ENCODE measurements around the gene ACP7.
"Not testable (repeated sequence)": the region's sequence is repeated elsewhere in the genome, so short reads cannot be mapped to it uniquely, and the experiment has no call there.

The ACP7 gene

GRCh38 chr19:39142630-39143029 lies 58.5 kb downstream of the ACP7 start:
- no peaks in the 10 kb centered on the region for H3K27me3 ChIP-seq (ENCODE audit: insufficient read depth, low read length)
- H3K79me2 ChIP-seq (ENCODE audit: control insufficient read depth, insufficient read depth, low read length, unreplicated experiment): peaks cover 26% of the 10 kb centered on the region
- H3K4me3 ChIP-seq (ENCODE audit: low read depth, low read length): no peak overlapping the region
- no peaks in the 10 kb centered on the region for H3K4me1 ChIP-seq (ENCODE audit: control insufficient read depth, insufficient read depth, low read length, unreplicated experiment)
- H3K27ac ChIP-seq (ENCODE audit: low read depth, low read length): no peak overlapping the region
- H2AFZ ChIP-seq (ENCODE audit: low read length, unreplicated experiment): no peak overlapping the region
- no peaks in the 10 kb centered on the region for H3K36me3 ChIP-seq (ENCODE audit: insufficient read depth, low read length)

- H3K79me2 ChIP-seq (ENCODE audit: control insufficient read depth, insufficient read depth, low read length, unreplicated experiment): peaks cover 26% of the 10 kb centered on the region
- H3K27me3 ChIP-seq (ENCODE audit: insufficient read depth, low read length); H2AFZ ChIP-seq (ENCODE audit: low read length, unreplicated experiment); H3K4me3 ChIP-seq (ENCODE audit: low read depth, low read length); H3K36me3 ChIP-seq (ENCODE audit: insufficient read depth, low read length); H3K27ac ChIP-seq (ENCODE audit: low read depth, low read length); H3K4me1 ChIP-seq (ENCODE audit: control insufficient read depth, insufficient read depth, low read length, unreplicated experiment): not testable (repeated sequence)
These were observed 59.7 kb downstream of the ACP7 start for GRCh38 chr19:39143757-39144289.

DNA sequence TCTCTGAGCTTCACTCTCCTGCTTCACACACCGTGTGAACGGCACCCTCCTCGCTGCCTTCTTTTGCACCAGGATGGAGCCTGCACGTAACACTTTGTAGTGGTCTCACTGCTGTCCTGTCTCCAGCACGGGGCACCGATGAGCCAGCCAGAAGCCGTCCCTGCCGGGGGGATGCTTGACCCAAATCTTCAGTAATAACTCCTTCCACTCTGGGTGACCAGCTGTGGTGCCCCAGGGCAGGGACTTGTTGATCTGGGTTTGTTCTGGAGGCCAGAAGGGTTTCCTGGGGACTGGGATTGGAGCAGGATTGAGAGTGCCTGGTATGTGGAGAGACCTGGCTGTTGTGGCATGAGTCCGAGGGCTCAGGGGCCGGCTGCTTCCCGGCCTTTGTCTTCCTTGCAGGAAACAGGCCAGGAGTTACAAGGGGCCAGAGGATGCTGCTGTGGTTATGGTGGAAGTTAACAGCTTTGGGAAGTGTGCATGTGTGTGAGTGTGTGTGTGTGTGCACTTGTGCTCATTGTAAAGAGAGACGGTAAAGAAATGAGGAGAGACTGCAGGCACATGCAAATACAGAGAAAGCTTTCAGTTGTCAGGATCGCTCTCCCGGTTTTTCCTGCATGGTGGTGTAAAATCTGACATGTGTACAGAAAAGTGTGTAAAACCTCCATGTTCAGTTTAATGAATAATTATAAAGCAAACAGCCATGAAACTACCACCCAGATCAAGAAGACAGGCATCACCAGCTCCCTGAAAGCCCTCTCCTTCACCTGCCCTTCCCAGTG lies 60.3 kb downstream of the ACP7 start:
- Histone ChIP-seq H2AFZ (ENCODE audit: low read length, unreplicated experiment) (no peak overlapping the region), H3K27me3 (ENCODE audit: insufficient read depth, low read length) (no peaks in the 10 kb centered on the region), H3K36me3 (ENCODE audit: insufficient read depth, low read length) (peaks cover 3% of the 10 kb centered on the region; the same call in 1 of the 2 replicates), H3K4me1 (ENCODE audit: control insufficient read depth, insufficient read depth, low read length, unreplicated experiment) (no peaks in the 10 kb centered on the region), H3K27ac (ENCODE audit: low read depth, low read length) (no peak overlapping the region), H3K79me2 (ENCODE audit: control insufficient read depth, insufficient read depth, low read length, unreplicated experiment) (peaks cover 24% of the 10 kb centered on the region), H3K4me3 (ENCODE audit: low read depth, low read length) (no peak overlapping the region)

DNA sequence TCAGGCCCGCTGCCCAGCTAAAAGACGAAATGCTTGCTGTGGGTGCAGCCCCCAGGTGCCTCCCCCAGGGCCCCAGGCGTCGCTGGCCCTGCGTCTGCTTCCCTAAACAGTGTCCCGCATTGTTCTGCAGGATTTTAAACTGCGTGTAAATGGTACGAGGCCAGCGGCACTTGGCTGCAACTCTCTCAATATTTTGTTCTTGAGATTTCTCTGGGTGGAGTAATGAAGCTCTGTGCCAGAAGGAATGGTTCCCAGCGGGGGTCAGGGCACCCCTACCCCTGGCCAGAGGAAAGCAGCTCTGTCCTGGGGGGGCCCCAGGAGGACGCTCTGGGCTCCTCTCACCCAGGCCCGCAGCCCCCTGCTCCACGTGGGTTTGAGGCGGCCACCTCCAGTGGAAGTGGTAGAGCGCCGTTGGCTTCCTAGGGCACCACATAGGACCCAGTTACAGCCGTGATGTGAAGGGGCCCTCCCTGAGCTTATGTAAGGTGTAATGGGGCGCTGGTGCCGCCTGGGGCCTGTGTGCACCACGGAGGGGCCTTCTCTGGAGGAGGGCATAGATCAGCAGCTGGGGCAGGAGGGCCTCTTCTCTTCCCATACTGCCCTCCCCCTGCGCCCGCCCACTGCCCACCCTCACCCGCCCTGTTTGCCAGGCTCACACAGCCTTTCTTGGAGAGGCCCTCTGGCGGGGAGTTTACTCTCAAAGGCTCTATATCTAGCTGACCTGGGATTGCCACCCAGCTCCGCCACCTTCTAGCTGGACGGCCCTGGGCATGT lies 61.2 kb downstream of the ACP7 start:
- H3K79me2 ChIP-seq (ENCODE audit: control insufficient read depth, insufficient read depth, low read length, unreplicated experiment): peaks cover 18% of the 10 kb centered on the region
- H3K27ac ChIP-seq (ENCODE audit: low read depth, low read length): no peak overlapping the region
- H3K4me3 ChIP-seq (ENCODE audit: low read depth, low read length): no peak overlapping the region
- no peak overlapping the region for H2AFZ ChIP-seq (ENCODE audit: low read length, unreplicated experiment)
- no peaks in the 10 kb centered on the region for H3K4me1 ChIP-seq (ENCODE audit: control insufficient read depth, insufficient read depth, low read length, unreplicated experiment)
- H3K27me3 ChIP-seq (ENCODE audit: insufficient read depth, low read length): no peaks in the 10 kb centered on the region
- peaks cover 3% of the 10 kb centered on the region; the same call in 1 of the 2 replicates for H3K36me3 ChIP-seq (ENCODE audit: insufficient read depth, low read length)

- H3K4me3 ChIP-seq (ENCODE audit: low read depth, low read length): no peak overlapping the region
- peaks cover 18% of the 10 kb centered on the region for H3K79me2 ChIP-seq (ENCODE audit: control insufficient read depth, insufficient read depth, low read length, unreplicated experiment)
- no peaks in the 10 kb centered on the region for H3K4me1 ChIP-seq (ENCODE audit: control insufficient read depth, insufficient read depth, low read length, unreplicated experiment)
- H2AFZ ChIP-seq (ENCODE audit: low read length, unreplicated experiment): no peak overlapping the region
- H3K27ac ChIP-seq (ENCODE audit: low read depth, low read length): no peak overlapping the region
- peaks cover 3% of the 10 kb centered on the region; the same call in 1 of the 2 replicates for H3K36me3 ChIP-seq (ENCODE audit: insufficient read depth, low read length)
- H3K27me3 ChIP-seq (ENCODE audit: insufficient read depth, low read length): no peaks in the 10 kb centered on the region
These were observed 61.9 kb downstream of the ACP7 start for GRCh38 chr19:39146091-39146490.

DNA sequence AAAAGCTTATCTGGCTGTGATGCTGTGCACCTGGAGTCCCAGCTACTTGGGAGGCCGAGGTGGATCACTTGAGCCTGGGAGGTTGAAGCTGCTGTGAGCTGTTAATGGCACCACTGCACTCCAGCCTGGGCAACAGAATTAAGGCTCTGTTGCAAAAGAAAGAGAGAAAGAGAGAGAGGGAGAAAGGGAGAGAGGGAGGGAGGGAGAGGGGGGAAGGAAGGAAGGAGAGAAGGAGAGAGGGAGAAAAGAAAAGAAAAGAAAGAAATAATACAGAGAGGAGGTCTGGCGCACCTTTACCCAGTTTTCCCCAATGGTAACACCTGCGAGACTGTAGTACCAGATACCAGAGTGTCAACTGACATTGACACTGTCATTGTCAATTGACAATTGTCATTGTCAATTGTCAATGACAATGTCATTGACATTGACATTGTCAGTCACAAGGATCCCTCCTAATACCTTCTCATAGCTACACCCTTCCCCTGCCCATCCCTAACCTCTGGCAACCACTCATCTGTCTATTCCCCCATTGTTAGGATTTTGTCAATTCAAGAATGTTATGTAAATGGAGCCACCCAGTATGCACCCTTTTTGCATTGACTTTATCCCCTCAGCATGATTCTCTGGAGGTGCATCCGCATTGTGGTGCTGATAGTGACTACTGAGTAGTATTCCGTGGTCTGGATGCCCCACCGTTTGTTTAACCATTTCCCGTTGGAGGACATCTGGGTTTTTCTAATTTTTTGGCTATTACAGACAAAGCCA lies 62.7 kb downstream of the ACP7 start:
- peaks cover 18% of the 10 kb centered on the region for H3K79me2 ChIP-seq (ENCODE audit: control insufficient read depth, insufficient read depth, low read length, unreplicated experiment)
- no peaks in the 10 kb centered on the region for H3K4me1 ChIP-seq (ENCODE audit: control insufficient read depth, insufficient read depth, low read length, unreplicated experiment)
- H3K27ac ChIP-seq (ENCODE audit: low read depth, low read length): no peak overlapping the region

GRCh38 chr19:39147480-39147879 lies 63.3 kb downstream of the ACP7 start:
- Histone ChIP-seq H3K27ac (ENCODE audit: low read depth, low read length) (no peak overlapping the region), H2AFZ (ENCODE audit: low read length, unreplicated experiment) (no peak overlapping the region), H3K4me3 (ENCODE audit: low read depth, low read length) (no peak overlapping the region), H3K27me3 (ENCODE audit: insufficient read depth, low read length) (no peaks in the 10 kb centered on the region), H3K79me2 (ENCODE audit: control insufficient read depth, insufficient read depth, low read length, unreplicated experiment) (peaks cover 15% of the 10 kb centered on the region), H3K36me3 (ENCODE audit: insufficient read depth, low read length) (peaks cover 3% of the 10 kb centered on the region; the same call in 1 of the 2 replicates), H3K4me1 (ENCODE audit: control insufficient read depth, insufficient read depth, low read length, unreplicated experiment) (no peaks in the 10 kb centered on the region)

More for the DNA sequence above, 62.7 kb downstream of the ACP7 start:
- Histone ChIP-seq H3K4me3 (ENCODE audit: low read depth, low read length) (no peak overlapping the region), H3K36me3 (ENCODE audit: insufficient read depth, low read length) (peaks cover 3% of the 10 kb centered on the region; the same call in 1 of the 2 replicates), H3K27me3 (ENCODE audit: insufficient read depth, low read length) (no peaks in the 10 kb centered on the region), H2AFZ (ENCODE audit: low read length, unreplicated experiment) (no peak overlapping the region)

GRCh38 chr19:39148939-39149529 lies 64.9 kb downstream of the ACP7 start:
- Histone ChIP-seq H3K79me2 (ENCODE audit: control insufficient read depth, insufficient read depth, low read length, unreplicated experiment) (peaks cover 10% of the 10 kb centered on the region), H3K4me1 (ENCODE audit: control insufficient read depth, insufficient read depth, low read length, unreplicated experiment) (no peaks in the 10 kb centered on the region), H3K4me3 (ENCODE audit: low read depth, low read length) (no peak overlapping the region), H3K36me3 (ENCODE audit: insufficient read depth, low read length) (peaks cover 3% of the 10 kb centered on the region; the same call in 1 of the 2 replicates), H3K27me3 (ENCODE audit: insufficient read depth, low read length) (no peaks in the 10 kb centered on the region), H3K27ac (ENCODE audit: low read depth, low read length) (no peak overlapping the region), H2AFZ (ENCODE audit: low read length, unreplicated experiment) (no peak overlapping the region)

- Histone ChIP-seq H3K27ac (ENCODE audit: low read depth, low read length) (no peak overlapping the region), H2AFZ (ENCODE audit: low read length, unreplicated experiment) (no peak overlapping the region), H3K4me1 (ENCODE audit: control insufficient read depth, insufficient read depth, low read length, unreplicated experiment) (no peaks in the 10 kb centered on the region), H3K36me3 (ENCODE audit: insufficient read depth, low read length) (peaks cover 3% of the 10 kb centered on the region; the same call in 1 of the 2 replicates), H3K4me3 (ENCODE audit: low read depth, low read length) (no peak overlapping the region), H3K79me2 (ENCODE audit: control insufficient read depth, insufficient read depth, low read length, unreplicated experiment) (peaks cover 11% of the 10 kb centered on the region), H3K27me3 (ENCODE audit: insufficient read depth, low read length) (no peaks in the 10 kb centered on the region)
These were observed 66.1 kb downstream of the ACP7 start for GRCh38 chr19:39150235-39150634.
